PC-9 (cell line): ENCODE results near the gene TRIM66. TPM values are rescaled to one million over a fixed set of nuclear protein-coding genes. Genes with fewer than 3 reads are reported as not detected.

Source experiments
- BruUV-seq: library from RNA; stranded (reverse); fragments of 400-500 nt; replicated peaks from 2 replicates; lab custom pipeline; 2021; lab: Mats Ljungman, UMichigan
- CTCF ChIA-PET: fragments of 300-600 bp; sonication (Branson Sonifier 250); formaldehyde crosslinking; loops from one replicate; lab custom pipeline; 2022; ENCODE audit warnings: antibody characterized with exemption; lab: Charles Lee
- POLR2A ChIA-PET: fragments of 300-600 bp; sonication (Branson Sonifier 250); formaldehyde crosslinking; loops from one replicate; lab custom pipeline; 2022; ENCODE audit warnings: antibody characterized with exemption; ENCODE audit not compliant: unreplicated experiment; lab: Charles Lee
- DNase-seq, 2 experiments: peaks; one replicate each; pipeline versions ENCODE4 v3.0.0 to v3.0.0-alpha.2; 2015 to 2022; ENCODE audit warnings: mixed read lengths in 1 of 2
- H2AFZ ChIP-seq: fragments of 200-600 bp; sonication (generic); 2 replicates; pipeline ENCODE4 v1.8.1; 2017; ENCODE audit warnings: antibody characterized with exemption
- H3F3A ChIP-seq: fragments of 200-600 bp; sonication (generic); 2 replicates; pipeline ENCODE4 v1.8.1; 2017; ENCODE audit warnings: antibody characterized with exemption, mild to moderate bottlenecking, low read depth; ENCODE audit not compliant: insufficient read depth
- H3K27ac ChIP-seq: fragments of 200-600 bp; sonication (generic); 2 replicates; pipeline ENCODE4 v1.6.1; 2016; ENCODE audit warnings: mixed run types
- H3K27me3 ChIP-seq: fragments of 200-600 bp; sonication (generic); 2 replicates; pipeline ENCODE4 v1.6.1; 2016; ENCODE audit warnings: low read depth, mixed run types; ENCODE audit not compliant: insufficient read depth
- H3K36me3 ChIP-seq: fragments of 200-600 bp; sonication (generic); 2 replicates; pipeline ENCODE4 v1.6.1; 2016; ENCODE audit warnings: low read depth, mixed run types
- H3K4me1 ChIP-seq: fragments of 200-600 bp; sonication (generic); replicated peaks from 2 replicates; pipeline ENCODE4 v1.6.1; 2016; ENCODE audit warnings: mixed run types; ENCODE audit not compliant: insufficient read depth
- H3K4me2 ChIP-seq: fragments of 200-600 bp; sonication (generic); 2 replicates; pipeline ENCODE4 v1.6.1; 2017; ENCODE audit warnings: mixed run types
- H3K4me3 ChIP-seq: fragments of 200-600 bp; sonication (generic); 2 replicates; pipeline ENCODE4 v1.6.1; 2016; ENCODE audit warnings: mixed run types
- H3K79me2 ChIP-seq: fragments of 200-600 bp; sonication (generic); 2 replicates; pipeline ENCODE4 v1.6.1; 2017; ENCODE audit warnings: low read depth, mixed run types
- H3K9me2 ChIP-seq: fragments of 200-600 bp; sonication (generic); 2 replicates; pipeline ENCODE4 v1.8.1; 2017; ENCODE audit warnings: mild to moderate bottlenecking; ENCODE audit not compliant: insufficient read depth
- H3K9me3 ChIP-seq: fragments of 200-600 bp; sonication (generic); 2 replicates; pipeline ENCODE4 v1.8.1; 2016; ENCODE audit warnings: low read depth; ENCODE audit not compliant: insufficient read depth
- H4K20me1 ChIP-seq: fragments of 200-600 bp; sonication (generic); 2 replicates; pipeline ENCODE4 v1.8.1; 2017; ENCODE audit not compliant: insufficient read depth
- EZH2 ChIP-seq: fragments of 200-600 bp; sonication (generic); IDR thresholded peaks from 2 replicates; pipeline ENCODE4 v1.8.0; 2017; ENCODE audit warnings: antibody characterized with exemption, low read depth
- intact Hi-C: fragments of 100-400 bp; cut with micrococcal nuclease; formaldehyde crosslinking; loops from one replicate; pipeline ENCODE4 v1.10.0; 2022; ENCODE audit not compliant: unreplicated experiment
- total RNA-seq: library from RNA; stranded (reverse); gene quantifications from 2 replicates; pipeline ENCODE4 v1.2.3, GENCODE V29; 2021
- TF ChIP-seq, protein P1 (sequence below): fragments of 200-600 bp; sonication (generic); conservative IDR thresholded peaks from 2 replicates; pipeline ENCODE4 v1.6.1; 2017; ENCODE audit warnings: mixed run types, antibody characterized with exemption, mild to moderate bottlenecking, moderate library complexity

Gene TRIM66
- total RNA-seq, 1 experiment from 2014 or later = 17.0 TPM

DNA sequence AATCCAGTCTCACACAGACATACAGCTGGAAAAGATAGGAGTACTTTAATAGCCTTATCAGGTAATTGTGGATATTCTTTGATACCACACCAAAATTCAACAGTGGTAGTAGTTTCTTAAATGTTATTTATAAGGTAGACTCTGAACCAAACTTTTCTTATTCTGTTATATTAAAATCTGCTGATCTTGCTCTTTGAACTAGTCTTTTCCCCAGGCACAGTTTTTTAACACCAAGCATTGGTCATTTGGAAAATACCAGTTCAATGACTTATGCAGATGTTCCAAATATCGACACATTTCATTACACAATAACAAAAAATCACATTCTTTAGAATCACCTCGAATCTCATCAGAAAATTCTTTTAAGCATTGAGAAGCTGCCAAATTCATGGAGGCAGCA lies 7.6 kb downstream of the TRIM66 start:
- POLR2A ChIA-PET = interaction anchor here (0.6 to 0.7 kb wide), 2 partner anchors 249 to 291 kb away, joined by 3 to 4 read pairs; no protein-coding TSS in a partner anchor
- intact Hi-C loops = no loop called here
- Histone ChIP-seq H3K36me3 (no peaks in the 10 kb centered on the region), H3K4me1 (no peaks in the 10 kb centered on the region), H3K79me2 (no peaks in the 10 kb centered on the region), H3F3A (no peaks in the 10 kb centered on the region), H3K27me3 (no peaks in the 10 kb centered on the region), H3K27ac (no peak overlapping the region), H4K20me1 (no peaks in the 10 kb centered on the region), H3K9me3 (no peaks in the 10 kb centered on the region), H3K4me3 (no peak overlapping the region), H3K9me2 (no peaks in the 10 kb centered on the region), H2AFZ (no peak overlapping the region), H3K4me2 (no peak overlapping the region)
- CTCF ChIA-PET = no interaction called here
- DNase-seq = no peak
- BruUV-seq = no TSS peak
- TF ChIP-seq, protein P1, sequence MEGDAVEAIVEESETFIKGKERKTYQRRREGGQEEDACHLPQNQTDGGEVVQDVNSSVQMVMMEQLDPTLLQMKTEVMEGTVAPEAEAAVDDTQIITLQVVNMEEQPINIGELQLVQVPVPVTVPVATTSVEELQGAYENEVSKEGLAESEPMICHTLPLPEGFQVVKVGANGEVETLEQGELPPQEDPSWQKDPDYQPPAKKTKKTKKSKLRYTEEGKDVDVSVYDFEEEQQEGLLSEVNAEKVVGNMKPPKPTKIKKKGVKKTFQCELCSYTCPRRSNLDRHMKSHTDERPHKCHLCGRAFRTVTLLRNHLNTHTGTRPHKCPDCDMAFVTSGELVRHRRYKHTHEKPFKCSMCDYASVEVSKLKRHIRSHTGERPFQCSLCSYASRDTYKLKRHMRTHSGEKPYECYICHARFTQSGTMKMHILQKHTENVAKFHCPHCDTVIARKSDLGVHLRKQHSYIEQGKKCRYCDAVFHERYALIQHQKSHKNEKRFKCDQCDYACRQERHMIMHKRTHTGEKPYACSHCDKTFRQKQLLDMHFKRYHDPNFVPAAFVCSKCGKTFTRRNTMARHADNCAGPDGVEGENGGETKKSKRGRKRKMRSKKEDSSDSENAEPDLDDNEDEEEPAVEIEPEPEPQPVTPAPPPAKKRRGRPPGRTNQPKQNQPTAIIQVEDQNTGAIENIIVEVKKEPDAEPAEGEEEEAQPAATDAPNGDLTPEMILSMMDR = no peak
- no peak for TF ChIP-seq EZH2

DNA sequence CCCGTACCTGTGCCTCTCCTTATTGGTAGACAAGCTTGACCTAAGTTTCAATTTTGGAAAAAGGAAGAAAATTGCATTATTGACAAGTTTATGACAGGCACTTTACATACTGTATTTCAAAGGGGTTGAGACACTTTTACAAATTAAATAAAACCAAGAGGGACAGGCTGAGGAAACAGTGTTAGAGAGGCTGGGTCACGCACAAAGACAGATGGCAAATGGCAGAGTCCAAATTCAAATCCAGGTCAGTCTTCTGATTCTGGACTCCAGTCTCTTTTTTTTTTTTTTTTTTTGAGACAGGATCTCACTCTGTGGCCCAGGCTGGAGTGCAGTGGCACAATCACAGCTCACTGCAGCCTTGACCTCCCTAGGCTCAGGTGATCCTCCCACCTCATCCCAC lies 10.1 kb downstream of the TRIM66 start:
- ChIA-PET CTCF (no interaction called here), POLR2A (no interaction called here)
- H3K4me3 ChIP-seq = no peak overlapping the region
- no peaks in the 10 kb centered on the region for H4K20me1 ChIP-seq
- H3K4me2 ChIP-seq = no peak overlapping the region
- no peaks in the 10 kb centered on the region for H3K27me3 ChIP-seq
- no peaks in the 10 kb centered on the region for H3K79me2 ChIP-seq
- no peaks in the 10 kb centered on the region for H3F3A ChIP-seq
- no TSS peak for BruUV-seq
- intact Hi-C loops = no loop called here
- TF ChIP-seq EZH2 = no peak
- TF ChIP-seq, protein P1 = no peak
- no peaks in the 10 kb centered on the region for H3K36me3 ChIP-seq
- DNase-seq = no peak
- no peaks in the 10 kb centered on the region for H3K9me2 ChIP-seq
- H2AFZ ChIP-seq = no peak overlapping the region
- no peaks in the 10 kb centered on the region for H3K9me3 ChIP-seq
- no peaks in the 10 kb centered on the region for H3K4me1 ChIP-seq
- no peak overlapping the region for H3K27ac ChIP-seq

DNA sequence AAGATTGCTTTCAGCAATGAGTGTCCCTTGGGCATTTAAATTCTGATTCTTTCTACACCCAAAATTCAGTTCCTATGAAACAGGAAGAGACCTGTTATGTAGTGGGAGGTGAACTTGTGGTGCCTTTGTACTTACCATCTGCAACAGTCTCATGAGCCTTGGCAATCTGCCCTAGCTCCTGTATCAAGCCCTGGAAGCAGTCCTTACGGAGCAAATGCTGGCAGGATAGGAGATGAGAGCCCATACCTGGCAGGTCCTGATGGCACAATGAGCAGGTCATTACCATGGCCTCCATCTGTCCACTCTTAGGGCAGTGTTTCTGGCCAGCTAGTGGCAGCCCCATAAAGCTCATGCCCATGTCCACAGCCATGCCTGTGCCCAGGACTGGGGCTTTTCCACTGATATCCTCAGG lies 10.8 kb downstream of the TRIM66 start:
- BruUV-seq = no TSS peak
- no peak overlapping the region for H2AFZ ChIP-seq
- no peaks in the 10 kb centered on the region for H3K36me3 ChIP-seq
- H3K9me2 ChIP-seq = no peaks in the 10 kb centered on the region
- H3K27me3 ChIP-seq = no peaks in the 10 kb centered on the region
- no peaks in the 10 kb centered on the region for H4K20me1 ChIP-seq
- H3K27ac ChIP-seq = no peak overlapping the region
- ChIA-PET POLR2A (no interaction called here), CTCF (no interaction called here)
- intact Hi-C loops = no loop called here
- no peaks in the 10 kb centered on the region for H3F3A ChIP-seq
- H3K4me2 ChIP-seq = no peak overlapping the region
- no peaks in the 10 kb centered on the region for H3K9me3 ChIP-seq
- no peaks in the 10 kb centered on the region for H3K4me1 ChIP-seq
- H3K79me2 ChIP-seq = no peaks in the 10 kb centered on the region
- TF ChIP-seq, protein P1 = no peak
- no peak for TF ChIP-seq EZH2
- no peak overlapping the region for H3K4me3 ChIP-seq
- DNase-seq = no peak
